ENCODE measurements around the gene POU1F1. TPM values are rescaled to one million over a fixed set of nuclear protein-coding genes. Genes with fewer than 3 reads are reported as not detected.

POU1F1 gene
- total and polyA plus RNA-seq, 2 of the 4 experiments (the other 2 are of a cell fraction): not detected

DNA sequence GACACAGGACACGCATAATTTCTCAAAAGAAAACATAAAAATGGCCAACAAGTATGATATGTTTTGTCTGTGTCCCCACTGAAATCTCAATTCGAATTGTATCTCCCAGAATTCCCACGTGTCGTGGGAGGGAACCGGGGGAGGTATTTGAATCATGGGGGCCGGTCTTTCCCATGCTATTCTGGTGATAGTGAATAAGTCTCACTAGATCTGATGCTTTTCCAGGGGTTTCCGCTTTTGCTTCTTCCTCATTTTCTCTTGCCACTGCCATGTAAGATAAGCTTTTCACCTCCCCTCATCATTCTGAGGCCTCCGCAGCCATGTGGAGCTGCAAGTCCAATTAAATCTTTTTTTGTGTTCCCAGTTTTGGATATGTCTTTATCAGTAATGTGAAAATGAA is 12.1 kb upstream of the POU1F1 start:
- H3K4me2 ChIP-seq (ENCODE audit: low read depth, low read length): no peak overlapping the region
- H3K4me3 ChIP-seq (ENCODE audit: insufficient read depth, low read depth, low read length): no peak overlapping the region
- no peak overlapping the region for H4K8ac ChIP-seq (ENCODE audit: low read depth in 2 of 2, low read length in 2 of 2)
- in situ Hi-C loops (cut with MboI; ENCODE audit: low sequenced_read_pairs) (no loop called here), intact Hi-C loops (cut with micrococcal nuclease) (no loop called here), dilution Hi-C loops (cut with HindIII; ENCODE audit: low sequenced_read_pairs, unreplicated experiment) (no loop called here)
- no peak for TF ChIP-seq CHD1 (IDR thresholded peaks at IDR 0.05; ENCODE audit: low read depth, low read length)
- TF ChIP-seq CTCF (conservative IDR thresholded peaks at IDR 0.05; ENCODE audit: low read depth, low read length): no peak
- TF ChIP-seq MAZ (IDR thresholded peaks at IDR 0.05; ENCODE audit: borderline replicate concordance, low read depth, low read length): no peak
- TF ChIP-seq BHLHE40 (IDR thresholded peaks at IDR 0.05; ENCODE audit: low read depth, low read length): no peak
- TF ChIP-seq RCOR1 (IDR thresholded peaks at IDR 0.05; ENCODE audit: insufficient replicate concordance, low read length): no peak
- TF ChIP-seq USF2 (IDR thresholded peaks at IDR 0.05; ENCODE audit: low read depth, low read length): no peak
- no peak for TF ChIP-seq MXI1 (IDR thresholded peaks at IDR 0.05; ENCODE audit: borderline replicate concordance, low read depth, low read length)
- TF ChIP-seq POLR2A (IDR thresholded peaks at IDR 0.05; ENCODE audit: low read depth, low read length): no peak
- TF ChIP-seq FOS (IDR thresholded peaks at IDR 0.05; ENCODE audit: low read depth, low read length): no peak
- H4K20me1 ChIP-seq (ENCODE audit: insufficient read depth, low read length): no peaks in the 10 kb centered on the region
- H3K23ac ChIP-seq (ENCODE audit: low read depth, low read length): no peak overlapping the region
- H3K56ac ChIP-seq (ENCODE audit: extremely low read depth, insufficient read depth, low read length): no peak overlapping the region
- H3K14ac ChIP-seq (replicated peaks; ENCODE audit: low read depth, low read length): no peak overlapping the region
- H4K5ac ChIP-seq (ENCODE audit: low read depth, low read length): no peak overlapping the region
- H3K27ac ChIP-seq (ENCODE audit: insufficient read depth, low read length): no peak overlapping the region
- H3K27me3 ChIP-seq (ENCODE audit: control insufficient read depth, insufficient read depth, low read length): no peaks in the 10 kb centered on the region
- no peak overlapping the region for H2AK5ac ChIP-seq (ENCODE audit: low read depth, low read length)
- no peak overlapping the region for H2BK15ac ChIP-seq (ENCODE audit: low read depth, low read length)
- CTCF ChIA-PET: interaction anchor here (1.2 kb wide), 1 partner anchor 10 kb away, joined by 3 read pairs; no protein-coding TSS in a partner anchor
- no peak overlapping the region for H2AFZ ChIP-seq (replicated peaks; ENCODE audit: low read length, poor library complexity)
- no peak overlapping the region for H3K18ac ChIP-seq (ENCODE audit: low read depth, low read length)
- H2BK120ac ChIP-seq (ENCODE audit: low read depth, low read length): no peak overlapping the region
- no peak overlapping the region for H4K91ac ChIP-seq (ENCODE audit: insufficient read depth, low read depth, low read length)
- no peak overlapping the region for H3K4ac ChIP-seq (ENCODE audit: low read depth, low read length)
- ATAC-seq (ENCODE audit: low read depth) (no peak), DNase-seq (no peak)
- H3K9ac ChIP-seq (ENCODE audit: low read depth, low read length): no peak overlapping the region
- no TSS peak for BruUV-seq (replicated peaks)
- no CpG with 5 or more reads among the region's 8 CpGs for WGBS, 2 experiments (ENCODE audit: extremely low coverage in 2 of 2, insufficient read length in 1 of 2)
- H3K9me3 ChIP-seq (ENCODE audit: control insufficient read depth, insufficient read depth, low read length): no peaks in the 10 kb centered on the region
- H3K79me1 ChIP-seq (ENCODE audit: low read depth in 1 of 2, low read length in 2 of 2): no peaks in the 10 kb centered on the region
- H3K9me1 ChIP-seq (ENCODE audit: insufficient read depth, low read length): no peaks in the 10 kb centered on the region
- H3K4me1 ChIP-seq (ENCODE audit: control insufficient read depth, insufficient read depth, low read length): no peaks in the 10 kb centered on the region
- no peak overlapping the region for H2BK20ac ChIP-seq (ENCODE audit: low read depth, low read length)
- H2AK9ac ChIP-seq (replicated peaks; ENCODE audit: low read depth, low read length, poor library complexity): no peak overlapping the region
- H3K36me3 ChIP-seq (ENCODE audit: control insufficient read depth, insufficient read depth, low read length): no peaks in the 10 kb centered on the region
- no peak overlapping the region for H2BK5ac ChIP-seq (ENCODE audit: low read depth, low read length, poor library complexity, severe bottlenecking)
- POLR2A ChIA-PET (ENCODE audit: unreplicated experiment): no interaction called here

Measured in IMR-90 (cell line).